ENCODE data around the gene SMCO4.

GRCh38 chr11:93542811-93543229, 371 bp downstream of the SMCO4 start:
- no peak for TF ChIP-seq POLR2A (IDR thresholded peaks at IDR 0.05)
- TF ChIP-seq, protein P1, sequence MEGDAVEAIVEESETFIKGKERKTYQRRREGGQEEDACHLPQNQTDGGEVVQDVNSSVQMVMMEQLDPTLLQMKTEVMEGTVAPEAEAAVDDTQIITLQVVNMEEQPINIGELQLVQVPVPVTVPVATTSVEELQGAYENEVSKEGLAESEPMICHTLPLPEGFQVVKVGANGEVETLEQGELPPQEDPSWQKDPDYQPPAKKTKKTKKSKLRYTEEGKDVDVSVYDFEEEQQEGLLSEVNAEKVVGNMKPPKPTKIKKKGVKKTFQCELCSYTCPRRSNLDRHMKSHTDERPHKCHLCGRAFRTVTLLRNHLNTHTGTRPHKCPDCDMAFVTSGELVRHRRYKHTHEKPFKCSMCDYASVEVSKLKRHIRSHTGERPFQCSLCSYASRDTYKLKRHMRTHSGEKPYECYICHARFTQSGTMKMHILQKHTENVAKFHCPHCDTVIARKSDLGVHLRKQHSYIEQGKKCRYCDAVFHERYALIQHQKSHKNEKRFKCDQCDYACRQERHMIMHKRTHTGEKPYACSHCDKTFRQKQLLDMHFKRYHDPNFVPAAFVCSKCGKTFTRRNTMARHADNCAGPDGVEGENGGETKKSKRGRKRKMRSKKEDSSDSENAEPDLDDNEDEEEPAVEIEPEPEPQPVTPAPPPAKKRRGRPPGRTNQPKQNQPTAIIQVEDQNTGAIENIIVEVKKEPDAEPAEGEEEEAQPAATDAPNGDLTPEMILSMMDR (IDR thresholded peaks at IDR 0.05), result no peak
